NCI-H2029 (cell line): ENCODE measurements around the gene DUSP18.
A peak's percentile ranks its signal among the peaks of the same experiment; 100 is the strongest.
"Not testable (repeated sequence)": the region's sequence is repeated elsewhere in the genome, so short reads cannot be mapped to it uniquely, and the experiment has no call there.

Source experiments
- DNase-seq: peaks from one replicate; lab custom pipeline; 2025; lab: John Stamatoyannopoulos, UW

Gene DUSP18

DNA sequence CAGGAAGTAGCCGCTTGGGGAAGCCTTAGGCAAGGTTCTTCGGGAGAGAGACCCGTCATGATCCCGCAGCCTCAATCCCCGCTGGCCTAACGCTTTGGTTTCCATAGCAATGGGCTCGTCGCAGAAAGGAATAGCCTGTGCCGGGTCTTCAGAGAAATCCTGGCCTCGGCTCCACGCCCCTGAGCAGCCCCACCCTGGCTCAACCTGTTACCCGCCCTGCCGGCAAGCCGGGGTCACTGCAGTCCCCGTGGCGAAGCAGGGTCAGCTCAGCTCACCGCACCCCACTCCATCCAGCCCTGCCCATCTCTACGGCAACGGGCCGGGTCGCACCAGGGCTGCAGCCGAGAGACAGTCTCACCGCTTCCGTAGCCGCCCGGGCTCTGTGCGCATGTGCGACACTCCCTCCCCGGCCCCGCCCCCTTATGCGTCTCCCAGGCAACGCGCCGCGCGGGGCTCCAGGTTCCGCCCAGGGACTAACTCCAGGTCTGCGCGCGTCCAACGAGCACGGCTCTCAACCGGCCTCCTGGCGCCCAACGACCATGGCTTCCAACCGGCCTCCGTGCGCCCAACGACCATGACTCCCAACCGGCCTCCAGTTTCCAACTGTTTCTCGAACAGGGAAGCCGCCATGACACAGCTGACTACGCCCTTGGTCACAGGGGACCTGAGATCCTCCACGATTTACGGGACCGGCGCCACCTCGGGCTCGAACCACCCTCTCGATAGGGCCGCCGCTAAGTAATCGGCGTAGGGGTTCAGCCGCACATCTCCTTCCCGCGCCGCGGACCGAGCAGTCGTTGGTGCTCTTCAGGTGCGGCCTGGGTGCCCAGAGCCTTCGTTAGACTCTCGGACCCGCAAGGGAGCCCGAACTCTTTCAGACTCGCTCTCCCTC is at the start of gene DUSP18:
Gene DUSP18 (minus strand): TSS at position 382 of the 892 bp plus-strand sequence. CDS start 3,872 bp downstream, outside the sequence.
- DNase-seq, result peak; percentile 76

GRCh38 chr22:30714062-30714461 is 46.4 kb upstream of the DUSP18 start:
- DNase-seq, result no peak

- DNase-seq, result no peak
Measured at GRCh38 chr22:30712094-30712493, 44.4 kb upstream of the DUSP18 start.

GRCh38 chr22:30709980-30710379 is 42.3 kb upstream of the DUSP18 start:
- not testable (repeated sequence) for DNase-seq

DNA sequence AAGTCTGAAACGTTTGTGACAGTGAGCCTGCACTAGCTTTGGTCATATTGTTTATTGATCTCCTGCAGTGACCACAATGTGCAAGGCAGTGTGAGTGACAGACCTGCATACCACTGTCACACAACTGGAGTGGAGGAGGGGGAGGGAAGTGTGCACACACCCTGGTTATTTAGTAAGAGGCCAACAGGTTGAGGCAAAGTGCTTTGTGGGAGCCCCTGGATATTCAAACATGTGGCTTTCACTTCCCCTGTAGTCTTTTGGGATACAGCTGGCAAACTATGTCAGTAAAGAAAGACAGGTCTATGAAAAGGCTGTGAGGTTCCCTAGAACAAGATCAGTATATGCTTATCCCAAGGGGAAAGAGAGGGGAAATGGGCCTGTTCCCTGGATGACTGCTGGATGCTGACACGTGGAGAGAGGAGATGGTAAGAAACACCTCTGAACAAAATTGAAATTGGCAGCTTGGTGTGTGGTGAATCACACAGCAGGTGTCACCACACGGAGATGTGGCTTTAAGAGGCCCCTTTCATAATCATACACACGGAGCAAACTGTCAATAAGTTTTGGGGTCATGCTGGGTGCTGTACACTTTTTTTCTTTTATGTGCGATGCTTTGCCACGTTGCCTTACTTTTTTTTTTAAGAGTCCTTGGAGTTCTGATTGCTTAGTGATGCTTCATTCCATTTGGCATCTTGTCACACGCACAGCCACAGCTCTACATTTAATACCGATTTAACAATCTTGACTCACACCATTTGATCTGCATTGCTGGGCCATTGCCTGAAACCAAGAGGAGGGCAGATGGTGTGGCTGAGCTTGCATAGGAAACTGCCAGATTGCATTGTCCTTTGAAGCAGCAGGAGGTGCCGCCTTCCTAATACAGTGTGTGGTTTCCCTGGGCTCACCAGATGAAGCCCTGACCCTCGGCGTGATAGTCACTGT is 38.3 kb upstream of the DUSP18 start:
- no peak for DNase-seq

DNA sequence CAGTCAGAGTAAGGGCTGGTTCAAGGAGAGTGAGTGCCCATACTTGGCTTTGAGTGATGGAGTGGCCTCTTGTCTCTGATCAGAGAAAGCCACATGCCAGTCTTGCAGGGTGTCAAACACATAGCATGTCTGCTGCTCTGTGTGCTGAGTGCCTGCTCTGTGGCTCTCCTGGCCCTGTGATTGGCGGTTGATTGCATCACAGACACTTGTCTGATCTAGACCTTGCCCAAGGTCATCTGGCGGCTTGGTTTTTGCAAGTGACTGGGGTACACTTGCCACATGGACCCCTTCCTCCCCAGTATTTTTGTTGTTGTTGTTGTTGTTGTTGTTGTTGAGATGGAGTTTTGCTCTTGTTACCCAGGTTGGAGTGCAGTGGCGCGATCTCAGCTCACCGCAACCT is 37.3 kb upstream of the DUSP18 start:
- DNase-seq, result no peak

GRCh38 chr22:30702856-30703255 is 35.2 kb upstream of the DUSP18 start:
- DNase-seq, result no peak

DNA sequence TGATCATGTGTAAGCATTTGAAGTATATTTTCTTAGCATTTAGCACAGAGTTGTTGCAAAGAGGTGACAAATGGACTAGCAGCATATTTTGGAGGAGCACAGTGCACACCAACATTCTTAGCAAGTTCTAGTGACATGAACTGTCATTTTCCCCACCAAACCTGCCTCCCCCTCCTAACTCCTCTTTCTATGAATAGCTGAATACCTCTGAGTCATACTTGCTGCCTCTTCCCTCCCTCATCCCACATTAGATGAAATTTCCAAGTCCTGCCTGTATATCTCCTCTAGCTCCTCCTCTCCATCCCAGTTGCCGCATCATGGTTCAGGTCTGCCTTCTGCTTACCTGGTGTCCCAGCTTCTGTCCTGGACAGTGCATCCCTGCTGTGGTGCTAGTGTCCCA is 34.2 kb upstream of the DUSP18 start:
- DNase-seq, result no peak

DNA sequence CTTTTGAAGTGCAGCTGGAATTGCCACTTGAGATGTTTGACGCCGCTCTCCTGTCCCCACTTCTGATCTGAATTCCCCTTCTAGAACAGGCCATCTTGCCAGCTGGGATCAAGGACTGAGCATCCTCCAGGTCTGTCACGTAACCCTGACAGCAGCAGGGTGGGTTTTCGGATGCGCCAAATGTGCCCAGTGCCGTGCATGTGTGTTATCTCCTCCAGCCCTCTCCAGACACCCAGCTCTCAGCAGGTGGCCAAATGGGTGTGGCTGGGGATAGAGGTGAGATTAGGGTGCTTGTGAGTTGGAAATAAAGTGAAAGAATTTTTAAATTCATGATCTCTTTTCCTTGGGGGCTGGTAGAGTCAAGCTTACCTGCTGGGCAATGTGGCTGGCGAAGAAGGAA is 30.3 kb upstream of the DUSP18 start:
- no peak for DNase-seq

- no peak for DNase-seq
Measured at GRCh38 chr22:30695871-30696655, 28.4 kb upstream of the DUSP18 start.

GRCh38 chr22:30695351-30695851 is 27.7 kb upstream of the DUSP18 start:
- DNase-seq, result no peak

- DNase-seq, result no peak
Measured at GRCh38 chr22:30694640-30695350, 27.1 kb upstream of the DUSP18 start, which contains the start of gene OSBP2. TSS of gene OSBP2 (plus strand) at chr22:30694874. CDS start at chr22:30694910, 36 bp downstream.

GRCh38 chr22:30694171-30694639 is 26.5 kb upstream of the DUSP18 start:
- peak; percentile 62 for DNase-seq

DNA sequence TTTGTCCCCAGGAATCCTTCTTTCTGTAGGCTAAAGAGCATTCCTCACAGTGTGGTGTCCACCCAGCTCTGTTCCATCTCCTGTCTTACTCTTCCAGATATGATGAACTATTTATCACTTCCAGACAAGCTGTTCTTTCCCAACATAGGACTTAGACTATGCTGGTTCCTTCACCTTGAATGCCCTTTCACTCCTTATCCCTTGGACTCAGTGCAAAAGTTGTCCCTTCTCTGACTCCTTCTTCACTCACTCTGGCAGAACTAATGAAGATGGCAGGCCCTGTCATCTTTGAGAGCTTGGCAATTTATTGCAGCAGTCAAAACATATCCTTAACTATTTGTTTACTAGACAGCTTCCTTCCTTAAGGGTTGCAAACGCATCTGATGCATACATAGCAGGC is 23.5 kb upstream of the DUSP18 start:
- no peak for DNase-seq

DNA sequence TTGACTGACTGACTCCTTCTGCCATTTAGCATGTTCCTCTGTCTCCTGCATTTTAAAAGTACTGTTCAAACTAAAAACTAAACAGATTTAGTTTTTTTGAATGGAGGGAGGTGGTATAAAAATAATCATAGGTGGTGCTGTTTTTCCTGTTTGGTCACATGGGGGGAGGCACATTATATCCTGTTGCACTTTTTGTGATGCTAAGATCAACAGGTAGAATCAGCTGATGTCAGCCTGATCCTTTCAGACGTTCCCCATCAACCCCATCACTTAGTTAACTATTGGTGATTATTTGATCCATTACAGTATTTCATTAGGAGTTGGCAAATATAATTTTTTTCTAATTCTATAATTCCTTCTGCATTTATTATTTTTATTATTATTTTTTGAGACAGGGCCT is 21.9 kb upstream of the DUSP18 start:
- DNase-seq, result no peak

DNA sequence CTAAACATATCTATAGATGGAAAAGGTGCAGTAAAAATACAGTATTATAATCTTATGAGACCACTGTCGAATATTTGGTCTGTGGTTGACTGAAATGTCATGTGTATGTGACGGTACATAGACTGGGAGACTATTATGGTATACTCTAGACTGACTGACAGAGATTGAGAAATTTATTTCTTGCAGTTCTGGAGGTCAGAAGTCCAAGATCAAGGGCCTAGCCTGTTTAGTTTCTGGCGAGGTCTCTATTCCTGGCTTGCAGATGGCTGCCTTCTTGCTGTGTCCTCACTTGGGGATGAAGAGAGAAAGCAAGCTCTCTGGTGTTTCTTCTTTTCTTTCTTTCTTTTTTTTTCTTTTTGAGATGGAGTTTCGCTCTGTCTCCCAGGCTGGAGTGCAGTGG is 19.7 kb upstream of the DUSP18 start:
- DNase-seq, result no peak

GRCh38 chr22:30685178-30685577 is 17.5 kb upstream of the DUSP18 start:
- no peak for DNase-seq

GRCh38 chr22:30681831-30682230 is 14.2 kb upstream of the DUSP18 start:
- no peak for DNase-seq

- no peak for DNase-seq
Measured at GRCh38 chr22:30680991-30681770, 13.5 kb upstream of the DUSP18 start.
